D721Med (cell line): ENCODE measurements around the gene ECHDC1.
"Not testable (repeated sequence)": the region's sequence is repeated elsewhere in the genome, so short reads cannot be mapped to it uniquely, and the experiment has no call there.

Experiments used
- DNase-seq: peaks from one replicate; pipeline ENCODE4 v3.0.0; 2011; ENCODE audit warnings: low spot score; ENCODE audit not compliant: insufficient read length
- FAIRE-seq: peaks from 2 replicates; lab custom pipeline; 2011; peaks lifted over from hg19 to GRCh38; lab: Jason Lieb, UNC
- TF ChIP-seq, protein P1 (sequence below): IDR thresholded peaks from 2 replicates; pipeline ENCODE4 v1.5.1; 2012; ENCODE audit warnings: mild to moderate bottlenecking, control low read depth; ENCODE audit not compliant: insufficient read depth; ENCODE audit errors: missing control alignments

Gene ECHDC1

DNA sequence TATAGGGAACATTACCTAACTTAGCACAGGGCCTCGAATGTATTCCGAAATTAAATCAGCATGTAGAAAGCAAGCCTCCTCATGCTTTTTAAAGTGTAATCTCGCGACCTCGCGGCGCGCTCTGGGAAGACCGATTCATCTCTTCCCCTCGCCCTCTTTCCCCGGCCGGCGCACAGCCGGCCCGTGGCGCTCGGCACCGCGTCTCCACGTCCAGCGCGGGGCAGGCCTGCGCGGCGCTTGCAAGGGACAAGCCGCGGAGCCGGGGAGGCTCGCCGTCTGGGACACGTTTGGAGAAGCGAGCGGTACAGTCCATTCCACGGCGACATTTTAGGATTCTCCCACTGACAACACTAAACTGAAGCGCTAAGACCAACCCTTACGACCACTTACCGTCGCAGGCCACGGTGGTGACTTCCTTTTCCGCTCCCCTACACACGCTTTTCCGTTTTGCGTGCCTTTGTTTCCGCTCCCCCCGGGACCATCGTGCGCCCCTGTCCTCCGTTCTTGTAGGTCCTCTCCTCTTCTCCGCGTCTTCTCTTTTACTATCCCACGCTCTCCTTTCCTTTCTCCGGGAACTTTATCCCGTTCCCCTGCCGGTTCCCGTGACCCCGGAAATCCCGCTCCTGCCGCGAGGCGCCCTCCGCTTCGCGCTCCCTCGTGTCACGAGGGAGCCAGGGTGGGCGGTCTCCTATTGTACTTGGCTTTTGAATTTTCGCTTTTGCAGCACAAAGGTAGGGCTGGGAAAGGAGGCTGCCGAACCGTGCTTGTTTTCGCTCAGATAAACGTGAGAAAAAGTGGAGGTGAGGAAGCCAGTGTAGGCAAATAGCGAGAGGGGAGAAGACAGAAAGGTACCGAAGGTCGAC, at the start of gene ECHDC1:
Gene ECHDC1 (minus strand): TSS at position 664 of the 863 bp plus-strand sequence. CDS start 12,581 bp downstream, outside the sequence.
- no peak for FAIRE-seq
- DNase-seq = no peak
- TF ChIP-seq, protein P1, sequence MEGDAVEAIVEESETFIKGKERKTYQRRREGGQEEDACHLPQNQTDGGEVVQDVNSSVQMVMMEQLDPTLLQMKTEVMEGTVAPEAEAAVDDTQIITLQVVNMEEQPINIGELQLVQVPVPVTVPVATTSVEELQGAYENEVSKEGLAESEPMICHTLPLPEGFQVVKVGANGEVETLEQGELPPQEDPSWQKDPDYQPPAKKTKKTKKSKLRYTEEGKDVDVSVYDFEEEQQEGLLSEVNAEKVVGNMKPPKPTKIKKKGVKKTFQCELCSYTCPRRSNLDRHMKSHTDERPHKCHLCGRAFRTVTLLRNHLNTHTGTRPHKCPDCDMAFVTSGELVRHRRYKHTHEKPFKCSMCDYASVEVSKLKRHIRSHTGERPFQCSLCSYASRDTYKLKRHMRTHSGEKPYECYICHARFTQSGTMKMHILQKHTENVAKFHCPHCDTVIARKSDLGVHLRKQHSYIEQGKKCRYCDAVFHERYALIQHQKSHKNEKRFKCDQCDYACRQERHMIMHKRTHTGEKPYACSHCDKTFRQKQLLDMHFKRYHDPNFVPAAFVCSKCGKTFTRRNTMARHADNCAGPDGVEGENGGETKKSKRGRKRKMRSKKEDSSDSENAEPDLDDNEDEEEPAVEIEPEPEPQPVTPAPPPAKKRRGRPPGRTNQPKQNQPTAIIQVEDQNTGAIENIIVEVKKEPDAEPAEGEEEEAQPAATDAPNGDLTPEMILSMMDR = no peak

DNA sequence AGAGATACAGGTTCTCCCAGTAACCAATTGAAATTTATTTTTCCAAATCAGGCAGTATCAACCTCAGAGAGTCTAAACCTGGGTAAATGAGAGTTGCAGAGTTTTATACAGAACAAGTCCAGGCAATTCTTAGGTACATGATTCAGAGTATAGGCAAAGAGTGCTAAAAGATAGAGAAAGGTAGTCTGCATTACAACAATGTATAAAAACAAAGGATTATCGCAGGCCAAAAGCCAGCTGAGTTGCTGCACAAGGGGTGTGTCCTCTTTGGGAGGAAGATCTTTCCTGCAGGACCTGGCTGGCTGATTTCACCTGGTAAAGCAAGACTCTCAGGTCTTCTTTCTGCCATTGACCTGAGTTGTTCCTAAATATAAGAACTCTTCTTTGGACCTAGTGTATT, 48.9 kb upstream of the ECHDC1 start:
- FAIRE-seq (no peak), DNase-seq (no peak)
- TF ChIP-seq, protein P1 = no peak

- FAIRE-seq (no peak), DNase-seq (no peak)
- TF ChIP-seq, protein P1 = no peak
Observed at GRCh38 chr6:127391094-127391953, 47.9 kb upstream of the ECHDC1 start.

DNA sequence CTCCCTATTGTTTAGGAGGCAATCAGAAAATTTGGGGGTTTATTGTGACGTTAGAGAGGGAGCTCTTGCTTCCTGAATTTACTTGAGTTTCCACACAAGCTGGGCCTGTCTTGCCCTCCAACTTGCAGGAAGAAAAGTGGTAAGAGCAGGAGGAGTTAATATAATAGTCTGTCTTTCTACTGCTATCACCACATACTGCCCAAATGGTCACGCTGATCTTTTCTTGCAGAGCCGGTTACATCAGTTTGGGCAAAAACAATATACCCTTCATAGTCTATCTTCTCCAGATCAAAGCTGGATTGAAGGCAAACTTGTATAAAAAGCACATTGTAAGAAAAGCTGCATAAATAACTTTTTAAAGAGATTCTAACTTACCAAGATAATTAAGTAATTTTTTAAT, 46.3 kb upstream of the ECHDC1 start:
- FAIRE-seq (no peak), DNase-seq (no peak)
- TF ChIP-seq, protein P1 = no peak

- FAIRE-seq = no peak
- TF ChIP-seq, protein P1 = no peak
- DNase-seq = no peak
Observed at GRCh38 chr6:127385668-127386430, 42.4 kb upstream of the ECHDC1 start.

GRCh38 chr6:127384848-127385247, 41.4 kb upstream of the ECHDC1 start:
- not testable (repeated sequence) for FAIRE-seq, DNase-seq

DNA sequence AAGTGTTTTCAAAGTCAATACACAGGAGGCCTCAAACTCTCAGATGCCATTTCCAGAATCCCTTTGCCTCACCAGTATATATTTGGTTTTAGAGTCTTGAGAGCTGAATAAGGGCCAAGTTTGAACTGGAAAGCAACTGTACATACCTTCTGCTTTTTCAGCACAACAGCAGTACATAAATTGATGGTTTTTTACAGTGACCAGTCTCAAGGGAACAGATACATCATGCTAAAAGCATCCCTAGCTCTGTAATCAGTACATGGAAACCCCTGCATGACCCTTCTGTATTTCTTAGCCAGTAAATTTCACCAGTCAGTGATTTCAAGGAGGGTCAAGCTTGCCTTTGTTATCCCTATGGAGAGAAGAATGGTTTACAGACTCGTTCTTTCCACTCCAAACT, 40.6 kb upstream of the ECHDC1 start:
- FAIRE-seq = no peak

More for the DNA sequence above, 40.6 kb upstream of the ECHDC1 start:
- TF ChIP-seq, protein P1 = no peak
- no peak for DNase-seq
